A204.1 (cell line): Measurements from ENCODE around the gene MARK1.
"Not testable (repeated sequence)": the region's sequence is repeated elsewhere in the genome, so short reads cannot be mapped to it uniquely, and the experiment has no call there.

Source experiments
- FAIRE-seq: peaks from 2 replicates; lab custom pipeline; 2012; peaks lifted over from hg19 to GRCh38; lab: Jason Lieb, UNC

The MARK1 gene

GRCh38 chr1:220628431-220628830 lies 100.5 kb downstream of the MARK1 start:
- FAIRE-seq, result no peak

GRCh38 chr1:220631238-220631815 lies 103.4 kb downstream of the MARK1 start:
- FAIRE-seq, result no peak

- FAIRE-seq, result no peak
Observed at GRCh38 chr1:220637759-220638158, 109.8 kb downstream of the MARK1 start.

GRCh38 chr1:220642285-220642684 lies 114.3 kb downstream of the MARK1 start:
- no peak for FAIRE-seq

- FAIRE-seq, result no peak
Observed at GRCh38 chr1:220652995-220653394, 125.1 kb downstream of the MARK1 start.

GRCh38 chr1:220655509-220655908 lies 127.6 kb downstream of the MARK1 start:
- FAIRE-seq, result no peak

GRCh38 chr1:220655961-220656740 lies 128.2 kb downstream of the MARK1 start:
- FAIRE-seq, result no peak

- no peak for FAIRE-seq
Observed at GRCh38 chr1:220666349-220666748, 138.4 kb downstream of the MARK1 start.

- FAIRE-seq, result no peak
Observed at GRCh38 chr1:220669005-220669404, 141.1 kb downstream of the MARK1 start.

GRCh38 chr1:220670365-220670764 lies 142.4 kb downstream of the MARK1 start:
- no peak for FAIRE-seq

- no peak for FAIRE-seq
Observed at GRCh38 chr1:220673921-220674320, 146.0 kb downstream of the MARK1 start.

GRCh38 chr1:220677251-220677650 lies 149.3 kb downstream of the MARK1 start:
- no peak for FAIRE-seq

GRCh38 chr1:220680085-220680687 lies 152.2 kb downstream of the MARK1 start:
- peak; percentile 71 for FAIRE-seq

GRCh38 chr1:220681220-220681880 lies 153.4 kb downstream of the MARK1 start:
- FAIRE-seq, result no peak

- no peak for FAIRE-seq
Observed at GRCh38 chr1:220682901-220683576, 155.1 kb downstream of the MARK1 start.

- FAIRE-seq, result not testable (repeated sequence)
Observed at GRCh38 chr1:220683716-220684115, 155.8 kb downstream of the MARK1 start.

GRCh38 chr1:220684890-220685289 lies 157.0 kb downstream of the MARK1 start:
- no peak for FAIRE-seq

GRCh38 chr1:220685879-220686278 lies 157.9 kb downstream of the MARK1 start:
- no peak for FAIRE-seq

GRCh38 chr1:220687809-220688208 lies 159.9 kb downstream of the MARK1 start:
- no peak for FAIRE-seq

- FAIRE-seq, result no peak
Observed at GRCh38 chr1:220689666-220690065, 161.7 kb downstream of the MARK1 start.

- no peak for FAIRE-seq
Observed at GRCh38 chr1:220690140-220691052, 162.5 kb downstream of the MARK1 start, which contains the start of gene C1orf115. C1orf115 (plus strand) TSS chr1:220690363; CDS start chr1:220690403, 40 bp downstream.
